BLaER1 (cell line): ENCODE measurements around the gene PLCG2.

Experiments used
- H3K27ac ChIP-seq: shearing (Covaris generic); formaldehyde crosslinking; 2 replicates; pipeline ENCODE4 v1.8.1; 2022
- H3K27me3 ChIP-seq: shearing (Covaris generic); formaldehyde crosslinking; 2 replicates; pipeline ENCODE4 v1.8.1; 2022
- H3K36me3 ChIP-seq: shearing (Covaris generic); formaldehyde crosslinking; 2 replicates; pipeline ENCODE4 v1.8.1; 2022
- H3K4me1 ChIP-seq: shearing (Covaris generic); formaldehyde crosslinking; 2 replicates; pipeline ENCODE4 v1.8.1; 2022
- H3K4me2 ChIP-seq: shearing (Covaris generic); formaldehyde crosslinking; 2 replicates; pipeline ENCODE4 v1.8.1; 2022
- H3K4me3 ChIP-seq: shearing (Covaris generic); formaldehyde crosslinking; 2 replicates; pipeline ENCODE4 v1.8.1; 2022
- H3K9ac ChIP-seq: shearing (Covaris generic); formaldehyde crosslinking; 2 replicates; pipeline ENCODE4 v1.8.1; 2022
- H3K9me3 ChIP-seq: shearing (Covaris generic); formaldehyde crosslinking; 2 replicates; pipeline ENCODE4 v1.8.1; 2022
- H4K20me1 ChIP-seq: shearing (Covaris generic); formaldehyde crosslinking; 2 replicates; pipeline ENCODE4 v1.8.1; 2022
- Cebpa-rat ChIP-seq: shearing (Covaris generic); IDR thresholded peaks from 2 replicates; pipeline ENCODE4 v1.8.1; 2022

PLCG2 gene

GRCh38 chr16:81908466-81909262 is 129.6 kb downstream of the PLCG2 start:
- H3K9me3 ChIP-seq: peaks cover 7% of the 10 kb centered on the region; the same call in 1 of the 2 replicates
- H3K27ac ChIP-seq: no peak overlapping the region
- H3K9ac ChIP-seq: no peak overlapping the region
- H3K4me2 ChIP-seq: no peak overlapping the region
- no peaks in the 10 kb centered on the region for H3K4me1 ChIP-seq
- H3K27me3 ChIP-seq: no peaks in the 10 kb centered on the region
- TF ChIP-seq Cebpa-rat: no peak
- H4K20me1 ChIP-seq: no peaks in the 10 kb centered on the region
- H3K36me3 ChIP-seq: peaks cover 73% of the 10 kb centered on the region
- H3K4me3 ChIP-seq: no peak overlapping the region

- H3K4me2 ChIP-seq: no peak overlapping the region
- TF ChIP-seq Cebpa-rat: no peak
- no peaks in the 10 kb centered on the region for H3K4me1 ChIP-seq
- H3K27ac ChIP-seq: no peak overlapping the region
- H3K36me3 ChIP-seq: peaks cover 72% of the 10 kb centered on the region
- H3K9me3 ChIP-seq: no peaks in the 10 kb centered on the region
- H4K20me1 ChIP-seq: no peaks in the 10 kb centered on the region
- H3K9ac ChIP-seq: no peak overlapping the region
- no peak overlapping the region for H3K4me3 ChIP-seq
- H3K27me3 ChIP-seq: no peaks in the 10 kb centered on the region
Observed at GRCh38 chr16:81910366-81910885, 131.3 kb downstream of the PLCG2 start.

- TF ChIP-seq Cebpa-rat: no peak
- no peak overlapping the region for H3K4me2 ChIP-seq
Observed at GRCh38 chr16:81912395-81912794, 133.3 kb downstream of the PLCG2 start.

GRCh38 chr16:81913222-81913621 is 134.1 kb downstream of the PLCG2 start:
- H3K4me3 ChIP-seq: no peak overlapping the region
- no peak overlapping the region for H3K4me2 ChIP-seq
- no peak overlapping the region for H3K27ac ChIP-seq
- no peak overlapping the region for H3K9ac ChIP-seq
- peaks cover 49% of the 10 kb centered on the region for H3K36me3 ChIP-seq
- H3K4me1 ChIP-seq: no peaks in the 10 kb centered on the region
- TF ChIP-seq Cebpa-rat: no peak
- no peaks in the 10 kb centered on the region for H3K27me3 ChIP-seq
- H3K9me3 ChIP-seq: no peaks in the 10 kb centered on the region
- H4K20me1 ChIP-seq: no peaks in the 10 kb centered on the region

More at GRCh38 chr16:81912395-81912794, 133.3 kb downstream of the PLCG2 start:
- no peak overlapping the region for H3K9ac ChIP-seq
- no peak overlapping the region for H3K4me3 ChIP-seq
- H3K27me3 ChIP-seq: no peaks in the 10 kb centered on the region
- H3K4me1 ChIP-seq: no peaks in the 10 kb centered on the region
- H4K20me1 ChIP-seq: no peaks in the 10 kb centered on the region
- no peak overlapping the region for H3K27ac ChIP-seq
- H3K36me3 ChIP-seq: peaks cover 57% of the 10 kb centered on the region
- no peaks in the 10 kb centered on the region for H3K9me3 ChIP-seq

GRCh38 chr16:81917375-81917774 is 138.3 kb downstream of the PLCG2 start:
- peaks cover 64% of the 10 kb centered on the region for H3K36me3 ChIP-seq
- H3K27ac ChIP-seq: no peak overlapping the region
- no peaks in the 10 kb centered on the region for H4K20me1 ChIP-seq
- H3K4me1 ChIP-seq: no peaks in the 10 kb centered on the region
- TF ChIP-seq Cebpa-rat: no peak
- no peak overlapping the region for H3K9ac ChIP-seq
- no peaks in the 10 kb centered on the region for H3K27me3 ChIP-seq
- H3K9me3 ChIP-seq: no peaks in the 10 kb centered on the region
- no peak overlapping the region for H3K4me2 ChIP-seq
- no peak overlapping the region for H3K4me3 ChIP-seq

GRCh38 chr16:81918927-81919326 is 139.8 kb downstream of the PLCG2 start:
- H4K20me1 ChIP-seq: no peaks in the 10 kb centered on the region

GRCh38 chr16:81920498-81920897 is 141.4 kb downstream of the PLCG2 start:
- H3K36me3 ChIP-seq: peaks cover 63% of the 10 kb centered on the region

More at GRCh38 chr16:81918927-81919326, 139.8 kb downstream of the PLCG2 start:
- Histone ChIP-seq H3K4me3 (no peak overlapping the region), H3K9ac (no peak overlapping the region), H3K36me3 (peaks cover 66% of the 10 kb centered on the region), H3K4me1 (no peaks in the 10 kb centered on the region), H3K9me3 (no peaks in the 10 kb centered on the region), H3K27ac (no peak overlapping the region), H3K4me2 (no peak overlapping the region), H3K27me3 (no peaks in the 10 kb centered on the region)
- no peak for TF ChIP-seq Cebpa-rat

GRCh38 chr16:81921085-81921814 is 142.2 kb downstream of the PLCG2 start:
- TF ChIP-seq Cebpa-rat: no peak
- peaks cover 63% of the 10 kb centered on the region for H3K36me3 ChIP-seq

More at GRCh38 chr16:81920498-81920897, 141.4 kb downstream of the PLCG2 start:
- Histone ChIP-seq H3K9me3 (no peaks in the 10 kb centered on the region), H3K9ac (no peak overlapping the region), H3K27me3 (no peaks in the 10 kb centered on the region), H3K4me2 (no peak overlapping the region), H4K20me1 (no peaks in the 10 kb centered on the region), H3K4me3 (no peak overlapping the region), H3K27ac (no peak overlapping the region), H3K4me1 (no peaks in the 10 kb centered on the region)
- TF ChIP-seq Cebpa-rat: no peak

GRCh38 chr16:81921843-81922584 is 142.9 kb downstream of the PLCG2 start:
- Histone ChIP-seq H3K9me3 (no peaks in the 10 kb centered on the region), H3K36me3 (peaks cover 66% of the 10 kb centered on the region), H3K4me1 (no peaks in the 10 kb centered on the region), H4K20me1 (no peaks in the 10 kb centered on the region), H3K27ac (no peak overlapping the region), H3K4me2 (no peak overlapping the region), H3K4me3 (no peak overlapping the region), H3K9ac (no peak overlapping the region), H3K27me3 (no peaks in the 10 kb centered on the region)
- TF ChIP-seq Cebpa-rat: no peak

More at GRCh38 chr16:81921085-81921814, 142.2 kb downstream of the PLCG2 start:
- no peak overlapping the region for H3K9ac ChIP-seq
- no peak overlapping the region for H3K27ac ChIP-seq
- no peak overlapping the region for H3K4me2 ChIP-seq
- H3K27me3 ChIP-seq: no peaks in the 10 kb centered on the region
- no peaks in the 10 kb centered on the region for H4K20me1 ChIP-seq
- H3K4me1 ChIP-seq: no peaks in the 10 kb centered on the region
- no peaks in the 10 kb centered on the region for H3K9me3 ChIP-seq
- H3K4me3 ChIP-seq: no peak overlapping the region
